Parathyroid adenoma (tissue), 2 donors: ENCODE data around the gene SULT2B1.
"Not testable (repeated sequence)": the region's sequence is repeated elsewhere in the genome, so short reads cannot be mapped to it uniquely, and the experiment has no call there.

Source experiments
- H2AFZ ChIP-seq: fragments of 300-600 bp; sonication (generic); one replicate; pipeline ENCODE4 v1.7.0; 2017; ENCODE audit warnings: antibody characterized with exemption, mild to moderate bottlenecking
- H3K27ac ChIP-seq: fragments of 300-600 bp; sonication (generic); one replicate; pipeline ENCODE4 v1.7.0; 2017
- H3K27me3 ChIP-seq: fragments of 300-600 bp; sonication (generic); one replicate; pipeline ENCODE4 v1.7.0; 2017; ENCODE audit warnings: low read length; ENCODE audit not compliant: control insufficient read depth, insufficient read depth
- H3K36me3 ChIP-seq: fragments of 300-600 bp; sonication (generic); one replicate; pipeline ENCODE4 v1.7.0; 2017; ENCODE audit warnings: low read length; ENCODE audit not compliant: control insufficient read depth, insufficient read depth
- H3K4me1 ChIP-seq: fragments of 300-600 bp; sonication (generic); one replicate; pipeline ENCODE4 v1.7.0; 2017; ENCODE audit warnings: control low read depth
- H3K4me2 ChIP-seq: fragments of 300-600 bp; sonication (generic); one replicate; pipeline ENCODE4 v1.7.0; 2017; ENCODE audit warnings: low read length
- H3K4me3 ChIP-seq: fragments of 300-600 bp; sonication (generic); one replicate; pipeline ENCODE4 v1.7.0; 2017; ENCODE audit warnings: low read depth, low read length
- H3K79me2 ChIP-seq: fragments of 300-600 bp; sonication (generic); one replicate; pipeline ENCODE4 v1.7.0; 2017; ENCODE audit warnings: control low read depth
- H3K9ac ChIP-seq: fragments of 300-600 bp; sonication (generic); one replicate; pipeline ENCODE4 v1.7.0; 2017; ENCODE audit warnings: mild to moderate bottlenecking
- H3K9me3 ChIP-seq: fragments of 300-600 bp; sonication (generic); one replicate; pipeline ENCODE4 v1.7.0; 2017; ENCODE audit warnings: low read length; ENCODE audit not compliant: control insufficient read depth
- CTCF ChIP-seq: fragments of 300-600 bp; sonication (generic); IDR thresholded peaks from one replicate; pipeline ENCODE4 v1.7.0; 2017; ENCODE audit warnings: antibody characterized with exemption, mild to moderate bottlenecking
- donor health status: primary hyperparathyroidism.

The SULT2B1 gene

GRCh38 chr19:48537541-48537940 is 14.4 kb upstream of the SULT2B1 start:
- Histone ChIP-seq H3K4me1 (no peaks in the 10 kb centered on the region), H3K36me3 (no peaks in the 10 kb centered on the region), H3K4me2 (no peak overlapping the region), H2AFZ (no peak overlapping the region), H3K4me3 (no peak overlapping the region), H3K79me2 (no peaks in the 10 kb centered on the region), H3K27ac (no peak overlapping the region), H3K9me3 (no peaks in the 10 kb centered on the region), H3K27me3 (no peaks in the 10 kb centered on the region), H3K9ac (no peak overlapping the region)
- TF ChIP-seq CTCF, result no peak

GRCh38 chr19:48538057-48538456 is 13.9 kb upstream of the SULT2B1 start:
- not testable (repeated sequence) for H3K27ac ChIP-seq, H3K36me3 ChIP-seq, H3K4me3 ChIP-seq, H3K4me1 ChIP-seq, H2AFZ ChIP-seq, H3K9ac ChIP-seq, H3K9me3 ChIP-seq, H3K27me3 ChIP-seq, H3K79me2 ChIP-seq, H3K4me2 ChIP-seq

GRCh38 chr19:48539503-48540096 is 12.4 kb upstream of the SULT2B1 start:
- Histone ChIP-seq H3K4me2 (no peak overlapping the region), H3K9ac (no peak overlapping the region), H3K4me3 (no peak overlapping the region), H3K27me3 (no peaks in the 10 kb centered on the region), H3K4me1 (peaks cover 2% of the 10 kb centered on the region), H3K27ac (no peak overlapping the region), H3K79me2 (no peaks in the 10 kb centered on the region), H3K36me3 (no peaks in the 10 kb centered on the region), H2AFZ (no peak overlapping the region), H3K9me3 (no peaks in the 10 kb centered on the region)
- TF ChIP-seq CTCF, result no peak

- Histone ChIP-seq H3K4me3 (no peak overlapping the region), H3K36me3 (no peaks in the 10 kb centered on the region), H2AFZ (no peak overlapping the region), H3K27ac (no peak overlapping the region), H3K9me3 (no peaks in the 10 kb centered on the region), H3K9ac (no peak overlapping the region), H3K27me3 (no peaks in the 10 kb centered on the region), H3K79me2 (no peaks in the 10 kb centered on the region), H3K4me1 (peaks cover 2% of the 10 kb centered on the region), H3K4me2 (no peak overlapping the region)
- no peak for TF ChIP-seq CTCF
Measured at GRCh38 chr19:48540110-48540509, 11.9 kb upstream of the SULT2B1 start.

GRCh38 chr19:48541813-48542212 is 10.2 kb upstream of the SULT2B1 start:
- H3K9ac ChIP-seq, result no peak overlapping the region
- H2AFZ ChIP-seq, result no peak overlapping the region
- no peak overlapping the region for H3K27ac ChIP-seq
- H3K79me2 ChIP-seq, result no peaks in the 10 kb centered on the region
- TF ChIP-seq CTCF, result no peak
- no peaks in the 10 kb centered on the region for H3K36me3 ChIP-seq
- no peak overlapping the region for H3K4me3 ChIP-seq
- no peaks in the 10 kb centered on the region for H3K9me3 ChIP-seq
- H3K4me2 ChIP-seq, result no peak overlapping the region
- H3K4me1 ChIP-seq, result peaks cover 2% of the 10 kb centered on the region
- no peaks in the 10 kb centered on the region for H3K27me3 ChIP-seq
